ENCODE measurements around the gene TMEM41A.
A peak's percentile ranks its signal among the peaks of the same experiment; 100 is the strongest.

Gene TMEM41A

GRCh38 chr3:185498503-185499396 lies at the start of gene TMEM41A:
Gene TMEM41A, minus strand, starts transcription at chr3:185499035. Its CDS starts 74 bp downstream, at chr3:185498961.
- Histone ChIP-seq H3K36me3 (ENCODE audit: control insufficient read depth, insufficient read depth, low read length) (peaks cover 18% of the 10 kb centered on the region), H3K9ac (ENCODE audit: low read length) (peak within 1 kb of the TSS; percentile 88), H3K27me3 (ENCODE audit: control insufficient read depth, insufficient read depth, low read length) (no peaks in the 10 kb centered on the region), H3K27ac (ENCODE audit: low read depth, low read length) (peak within 1 kb of the TSS; percentile 78), H3K4me3 (ENCODE audit: low read length) (peak within 1 kb of the TSS; percentile 85), H3K4me1 (ENCODE audit: control insufficient read depth, insufficient read depth, low read length) (peaks cover 6% of the 10 kb centered on the region)

DNA sequence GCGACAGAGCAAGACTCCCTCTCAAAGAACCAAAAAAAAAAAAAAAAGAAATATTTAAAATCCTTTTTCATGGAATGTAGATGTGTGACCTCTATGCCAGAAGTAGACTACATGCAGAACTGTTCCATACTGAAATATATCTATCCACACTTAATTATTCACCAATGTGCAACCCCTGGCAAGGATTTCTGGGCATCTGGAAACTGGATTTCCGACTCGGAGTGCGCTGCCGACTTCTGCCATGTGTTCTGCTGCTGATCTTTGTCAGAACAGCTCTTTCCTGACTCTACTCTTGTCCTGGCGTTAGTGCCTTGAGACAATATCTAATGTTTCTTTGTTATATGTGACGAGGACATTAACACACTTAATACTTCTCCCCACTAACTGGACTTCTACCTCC lies 41.9 kb upstream of the TMEM41A start:
- H3K36me3 ChIP-seq (ENCODE audit: control insufficient read depth, insufficient read depth, low read length): no peaks in the 10 kb centered on the region
- no peak overlapping the region for H3K4me3 ChIP-seq (ENCODE audit: low read length)
- H3K4me1 ChIP-seq (ENCODE audit: control insufficient read depth, insufficient read depth, low read length): no peaks in the 10 kb centered on the region
- H3K9ac ChIP-seq (ENCODE audit: low read length): no peak overlapping the region
- no peaks in the 10 kb centered on the region for H3K27me3 ChIP-seq (ENCODE audit: control insufficient read depth, insufficient read depth, low read length)
- H3K27ac ChIP-seq (ENCODE audit: low read depth, low read length): no peak overlapping the region

GRCh38 chr3:185539934-185540333 lies 41.1 kb upstream of the TMEM41A start:
- no peaks in the 10 kb centered on the region for H3K36me3 ChIP-seq (ENCODE audit: control insufficient read depth, insufficient read depth, low read length)
- no peaks in the 10 kb centered on the region for H3K27me3 ChIP-seq (ENCODE audit: control insufficient read depth, insufficient read depth, low read length)
- H3K27ac ChIP-seq (ENCODE audit: low read depth, low read length): no peak overlapping the region
- no peaks in the 10 kb centered on the region for H3K4me1 ChIP-seq (ENCODE audit: control insufficient read depth, insufficient read depth, low read length)
- H3K9ac ChIP-seq (ENCODE audit: low read length): no peak overlapping the region
- H3K4me3 ChIP-seq (ENCODE audit: low read length): no peak overlapping the region

GRCh38 chr3:185537369-185537970 lies 38.6 kb upstream of the TMEM41A start:
- Histone ChIP-seq H3K36me3 (ENCODE audit: control insufficient read depth, insufficient read depth, low read length) (no peaks in the 10 kb centered on the region), H3K9ac (ENCODE audit: low read length) (no peak overlapping the region), H3K27me3 (ENCODE audit: control insufficient read depth, insufficient read depth, low read length) (no peaks in the 10 kb centered on the region), H3K4me1 (ENCODE audit: control insufficient read depth, insufficient read depth, low read length) (no peaks in the 10 kb centered on the region), H3K4me3 (ENCODE audit: low read length) (no peak overlapping the region), H3K27ac (ENCODE audit: low read depth, low read length) (no peak overlapping the region)

DNA sequence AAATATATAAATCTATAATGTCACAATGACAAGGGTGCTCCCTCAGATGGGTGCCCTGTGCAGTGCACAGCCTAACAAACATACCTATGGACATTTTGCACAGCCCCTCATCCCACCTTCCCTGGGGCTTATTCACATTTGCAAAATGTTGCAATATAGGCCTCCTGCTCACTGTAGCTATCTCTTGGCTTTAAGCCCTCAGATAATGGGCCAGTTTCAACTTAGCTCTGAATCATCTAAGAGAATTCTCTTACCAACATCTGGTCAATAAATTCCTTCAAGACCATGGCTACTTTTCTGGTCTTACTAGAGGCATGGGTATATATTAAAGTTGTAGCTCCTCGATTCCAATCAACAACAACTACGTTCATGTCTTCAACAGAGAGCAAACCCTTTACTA lies 35.7 kb upstream of the TMEM41A start:
- Histone ChIP-seq H3K9ac (ENCODE audit: low read length) (no peak overlapping the region), H3K27ac (ENCODE audit: low read depth, low read length) (no peak overlapping the region), H3K36me3 (ENCODE audit: control insufficient read depth, insufficient read depth, low read length) (no peaks in the 10 kb centered on the region), H3K4me1 (ENCODE audit: control insufficient read depth, insufficient read depth, low read length) (no peaks in the 10 kb centered on the region), H3K27me3 (ENCODE audit: control insufficient read depth, insufficient read depth, low read length) (no peaks in the 10 kb centered on the region), H3K4me3 (ENCODE audit: low read length) (no peak overlapping the region)

DNA sequence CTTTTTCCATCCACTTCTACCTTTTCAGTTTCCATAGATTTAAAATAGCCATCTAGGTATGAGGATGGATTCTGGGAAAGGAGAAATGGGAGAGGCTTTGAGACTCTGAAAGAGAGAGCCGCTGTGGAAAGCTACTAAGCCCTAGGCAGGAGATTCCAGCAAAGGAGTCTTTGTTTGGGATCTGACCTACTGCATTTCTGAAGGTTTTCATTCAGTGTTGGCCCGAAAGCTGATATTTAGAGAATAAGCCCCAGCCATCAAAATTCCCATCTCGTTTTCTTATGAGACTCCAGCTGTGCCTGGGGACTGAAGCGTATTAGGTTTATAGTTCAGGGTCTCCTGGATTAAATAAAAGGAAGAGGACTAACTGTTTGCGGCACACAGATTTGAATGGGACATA lies 34.1 kb upstream of the TMEM41A start:
- H3K4me1 ChIP-seq (ENCODE audit: control insufficient read depth, insufficient read depth, low read length): no peaks in the 10 kb centered on the region
- no peak overlapping the region for H3K9ac ChIP-seq (ENCODE audit: low read length)
- no peak overlapping the region for H3K4me3 ChIP-seq (ENCODE audit: low read length)

DNA sequence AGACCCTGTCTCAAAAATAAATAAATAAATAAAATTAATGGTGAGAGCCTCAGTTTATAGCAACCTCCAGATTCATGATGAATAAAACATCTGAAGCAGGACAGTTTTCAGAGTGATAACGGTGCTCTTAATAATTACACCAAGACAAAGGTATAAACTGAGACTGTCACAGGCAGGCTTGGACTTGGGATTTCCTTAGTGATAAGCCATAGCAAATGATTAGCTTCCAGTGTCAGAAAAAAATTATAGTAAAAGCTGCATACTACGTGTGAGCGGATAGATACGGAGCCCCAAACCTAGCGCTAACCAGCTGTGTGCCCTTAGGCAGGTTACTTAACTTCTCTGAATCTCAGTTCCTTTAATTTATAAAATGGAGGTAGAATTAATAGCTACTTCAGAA lies 32.0 kb upstream of the TMEM41A start:
- Histone ChIP-seq H3K4me1 (ENCODE audit: control insufficient read depth, insufficient read depth, low read length) (no peaks in the 10 kb centered on the region), H3K27ac (ENCODE audit: low read depth, low read length) (no peak overlapping the region), H3K9ac (ENCODE audit: low read length) (no peak overlapping the region), H3K36me3 (ENCODE audit: control insufficient read depth, insufficient read depth, low read length) (no peaks in the 10 kb centered on the region), H3K27me3 (ENCODE audit: control insufficient read depth, insufficient read depth, low read length) (no peaks in the 10 kb centered on the region), H3K4me3 (ENCODE audit: low read length) (no peak overlapping the region)

More for the DNA sequence above, 34.1 kb upstream of the TMEM41A start:
- Histone ChIP-seq H3K27ac (ENCODE audit: low read depth, low read length) (no peak overlapping the region), H3K36me3 (ENCODE audit: control insufficient read depth, insufficient read depth, low read length) (no peaks in the 10 kb centered on the region), H3K27me3 (ENCODE audit: control insufficient read depth, insufficient read depth, low read length) (no peaks in the 10 kb centered on the region)

DNA sequence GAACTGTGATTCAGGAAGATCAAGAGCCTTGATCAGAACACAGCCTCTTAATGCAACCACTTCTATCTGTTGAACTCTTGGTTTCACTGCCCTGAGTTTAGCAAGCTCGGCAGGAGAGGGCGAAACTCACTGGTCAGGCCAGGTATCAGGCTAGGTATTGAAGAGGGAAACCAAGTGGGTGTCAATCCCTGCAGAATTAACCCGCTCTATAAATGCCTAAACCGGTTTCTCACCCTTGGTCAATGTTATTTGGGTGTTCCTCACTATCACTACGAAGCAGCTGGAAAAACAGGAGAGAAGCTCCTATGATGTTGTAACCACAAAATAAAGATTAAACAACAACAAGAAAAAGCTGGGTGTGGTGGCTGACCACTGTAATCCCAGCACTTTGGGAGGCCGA lies 29.7 kb upstream of the TMEM41A start:
- no peak overlapping the region for H3K9ac ChIP-seq (ENCODE audit: low read length)
- no peaks in the 10 kb centered on the region for H3K4me1 ChIP-seq (ENCODE audit: control insufficient read depth, insufficient read depth, low read length)
- no peaks in the 10 kb centered on the region for H3K27me3 ChIP-seq (ENCODE audit: control insufficient read depth, insufficient read depth, low read length)
- no peak overlapping the region for H3K27ac ChIP-seq (ENCODE audit: low read depth, low read length)
- no peak overlapping the region for H3K4me3 ChIP-seq (ENCODE audit: low read length)
- no peaks in the 10 kb centered on the region for H3K36me3 ChIP-seq (ENCODE audit: control insufficient read depth, insufficient read depth, low read length)

GRCh38 chr3:185527364-185527763 lies 28.5 kb upstream of the TMEM41A start:
- Histone ChIP-seq H3K27ac (ENCODE audit: low read depth, low read length) (no peak overlapping the region), H3K36me3 (ENCODE audit: control insufficient read depth, insufficient read depth, low read length) (no peaks in the 10 kb centered on the region)

GRCh38 chr3:185526349-185526951 lies 27.6 kb upstream of the TMEM41A start:
- no peak overlapping the region for H3K4me3 ChIP-seq (ENCODE audit: low read length)
- no peaks in the 10 kb centered on the region for H3K36me3 ChIP-seq (ENCODE audit: control insufficient read depth, insufficient read depth, low read length)
- H3K27me3 ChIP-seq (ENCODE audit: control insufficient read depth, insufficient read depth, low read length): no peaks in the 10 kb centered on the region
- no peak overlapping the region for H3K27ac ChIP-seq (ENCODE audit: low read depth, low read length)
- H3K9ac ChIP-seq (ENCODE audit: low read length): no peak overlapping the region
- H3K4me1 ChIP-seq (ENCODE audit: control insufficient read depth, insufficient read depth, low read length): no peaks in the 10 kb centered on the region

More at GRCh38 chr3:185527364-185527763, 28.5 kb upstream of the TMEM41A start:
- no peaks in the 10 kb centered on the region for H3K27me3 ChIP-seq (ENCODE audit: control insufficient read depth, insufficient read depth, low read length)
- no peaks in the 10 kb centered on the region for H3K4me1 ChIP-seq (ENCODE audit: control insufficient read depth, insufficient read depth, low read length)
- no peak overlapping the region for H3K9ac ChIP-seq (ENCODE audit: low read length)
- no peak overlapping the region for H3K4me3 ChIP-seq (ENCODE audit: low read length)

DNA sequence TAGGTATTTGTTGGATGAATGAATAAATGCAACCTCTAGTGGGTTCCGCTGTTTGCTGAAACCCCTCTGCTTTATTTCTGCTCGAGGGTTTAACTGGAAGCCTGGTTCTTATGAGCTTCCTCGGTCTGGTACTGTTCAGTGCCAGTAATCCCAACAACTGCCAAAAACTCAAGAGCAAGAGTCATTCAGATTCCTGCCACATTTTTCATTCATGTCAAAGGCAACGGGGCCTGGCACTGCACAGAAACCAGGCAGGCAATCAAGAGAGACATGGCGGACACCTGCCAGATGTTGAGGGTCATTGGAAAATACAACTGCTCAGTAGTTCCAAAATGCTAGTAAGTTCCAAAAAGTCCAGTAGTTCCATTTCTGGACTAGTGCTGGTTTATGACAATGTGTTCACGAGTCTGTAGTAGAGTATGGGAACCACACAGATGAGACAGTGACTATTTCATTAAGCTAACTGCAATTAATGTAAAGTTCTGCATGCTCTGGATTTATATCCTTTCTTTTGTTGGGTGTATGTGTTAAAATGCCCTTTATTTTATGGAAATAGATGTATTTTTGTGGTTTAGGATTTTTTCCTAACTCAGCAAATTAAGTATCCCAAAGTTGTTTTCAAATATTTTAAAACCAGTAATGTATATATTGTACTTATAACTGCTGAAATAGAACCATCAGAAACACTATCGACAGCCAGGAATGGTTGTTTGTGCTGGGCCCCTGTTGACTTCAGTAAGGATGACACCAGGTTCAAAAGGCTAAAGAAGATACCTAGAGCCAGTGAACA lies 22.7 kb upstream of the TMEM41A start:
- H3K36me3 ChIP-seq (ENCODE audit: control insufficient read depth, insufficient read depth, low read length): no peaks in the 10 kb centered on the region
- H3K4me1 ChIP-seq (ENCODE audit: control insufficient read depth, insufficient read depth, low read length): no peaks in the 10 kb centered on the region
- no peak overlapping the region for H3K27ac ChIP-seq (ENCODE audit: low read depth, low read length)
- no peak overlapping the region for H3K9ac ChIP-seq (ENCODE audit: low read length)
- no peak overlapping the region for H3K4me3 ChIP-seq (ENCODE audit: low read length)
- no peaks in the 10 kb centered on the region for H3K27me3 ChIP-seq (ENCODE audit: control insufficient read depth, insufficient read depth, low read length)

GRCh38 chr3:185519021-185519420 lies 20.2 kb upstream of the TMEM41A start:
- no peaks in the 10 kb centered on the region for H3K4me1 ChIP-seq (ENCODE audit: control insufficient read depth, insufficient read depth, low read length)
- H3K4me3 ChIP-seq (ENCODE audit: low read length): no peak overlapping the region
- H3K27ac ChIP-seq (ENCODE audit: low read depth, low read length): no peak overlapping the region
- no peak overlapping the region for H3K9ac ChIP-seq (ENCODE audit: low read length)
- H3K36me3 ChIP-seq (ENCODE audit: control insufficient read depth, insufficient read depth, low read length): no peaks in the 10 kb centered on the region
- no peaks in the 10 kb centered on the region for H3K27me3 ChIP-seq (ENCODE audit: control insufficient read depth, insufficient read depth, low read length)

Data from rectal smooth muscle tissue (tissue), 1 donor.